ENCODE results near the gene SPATS2L.
A peak's percentile ranks its signal among the peaks of the same experiment; 100 is the strongest.
"Not testable (repeated sequence)": the region's sequence is repeated elsewhere in the genome, so short reads cannot be mapped to it uniquely, and the experiment has no call there.

Gene SPATS2L

DNA sequence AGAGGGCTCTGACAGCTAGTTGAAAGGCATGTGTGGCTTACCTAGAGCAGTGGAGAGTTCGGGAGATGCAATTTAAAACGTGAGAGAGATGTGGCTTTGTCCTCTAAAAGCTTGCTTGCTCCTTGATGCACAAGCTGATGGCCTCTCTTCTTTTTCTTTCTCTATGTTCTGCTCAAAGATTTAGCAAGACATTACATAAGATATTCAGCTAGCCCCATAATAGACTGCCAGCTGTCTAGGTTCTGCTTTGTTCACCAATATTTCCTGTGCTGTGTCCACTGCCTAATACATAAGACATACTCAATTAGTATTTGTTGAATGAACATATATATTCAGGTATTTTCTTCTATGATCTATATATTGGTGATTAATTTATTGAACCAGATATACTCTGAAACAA, 31.1 kb downstream of the SPATS2L start:
- Histone ChIP-seq H3K4me2 (peak overlapping the region in 2 of 11 experiments; percentile 42 to 43; a peak in 3 of 22 replicates), H3K9ac (no peak overlapping the region), H3K9me3 (replicated peaks in 1 of 11) (peaks cover 0 to 9% (median 5%) of the 10 kb centered on the region in 11 experiments; a peak in 15 of 22 replicates), H3K36me3 (peaks cover 0 to 27% (median 4%) of the 10 kb centered on the region in 11 experiments; a peak in 11 of 22 replicates), H3K4me3 (no peak overlapping the region), H3K4me1 (peaks cover 0 to 35% (median 2%) of the 10 kb centered on the region in 10 experiments; a peak in 7 of 20 replicates), H3K27ac (no peak overlapping the region), H3K27me3 (no peaks in the 10 kb centered on the region), H4K20me1 (peaks cover 0 to 21% (median 0%) of the 10 kb centered on the region in 11 experiments; a peak in 3 of 22 replicates)
- TF ChIP-seq Cebpa-rat (IDR thresholded peaks at IDR 0.05), result no peak

DNA sequence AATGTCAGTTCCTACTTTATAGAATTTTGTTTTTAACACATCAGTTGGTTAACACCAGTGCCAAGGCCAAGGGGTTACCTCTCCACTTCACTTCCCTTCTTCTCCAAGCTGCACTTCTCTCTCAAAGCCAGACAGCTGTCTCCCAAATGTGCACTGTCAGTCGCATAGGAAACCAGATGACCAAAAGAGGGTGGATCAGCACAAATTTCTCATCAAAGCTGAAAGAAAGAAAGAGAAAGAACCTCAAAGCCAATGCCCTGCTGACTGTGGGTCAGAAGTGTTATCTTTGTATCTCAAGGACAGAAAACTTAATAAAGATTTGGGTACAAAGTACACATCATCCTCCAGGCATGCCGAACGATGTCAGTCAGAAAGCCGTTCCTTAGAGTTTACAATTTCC, 32.2 kb downstream of the SPATS2L start:
- H3K4me1 ChIP-seq, result peaks cover 0 to 35% (median 2%) of the 10 kb centered on the region in 10 experiments; a peak in 7 of 20 replicates
- H3K27me3 ChIP-seq, result no peaks in the 10 kb centered on the region
- H4K20me1 ChIP-seq, result peaks cover 0 to 21% (median 0%) of the 10 kb centered on the region in 11 experiments; a peak in 3 of 22 replicates
- no peak overlapping the region for H3K27ac ChIP-seq
- peaks cover 0 to 7% (median 0%) of the 10 kb centered on the region in 11 experiments; a peak in 2 of 22 replicates for H3K9me3 ChIP-seq (replicated peaks in 1 of 11)
- H3K4me2 ChIP-seq, result peak overlapping the region in 3 of 11 experiments; percentile 27 to 43 (median 42); a peak in 6 of 22 replicates
- TF ChIP-seq Cebpa-rat (IDR thresholded peaks at IDR 0.05), result no peak
- H3K9ac ChIP-seq, result no peak overlapping the region
- peaks cover 0 to 24% (median 0%) of the 10 kb centered on the region in 11 experiments; a peak in 4 of 22 replicates for H3K36me3 ChIP-seq
- no peak overlapping the region for H3K4me3 ChIP-seq

DNA sequence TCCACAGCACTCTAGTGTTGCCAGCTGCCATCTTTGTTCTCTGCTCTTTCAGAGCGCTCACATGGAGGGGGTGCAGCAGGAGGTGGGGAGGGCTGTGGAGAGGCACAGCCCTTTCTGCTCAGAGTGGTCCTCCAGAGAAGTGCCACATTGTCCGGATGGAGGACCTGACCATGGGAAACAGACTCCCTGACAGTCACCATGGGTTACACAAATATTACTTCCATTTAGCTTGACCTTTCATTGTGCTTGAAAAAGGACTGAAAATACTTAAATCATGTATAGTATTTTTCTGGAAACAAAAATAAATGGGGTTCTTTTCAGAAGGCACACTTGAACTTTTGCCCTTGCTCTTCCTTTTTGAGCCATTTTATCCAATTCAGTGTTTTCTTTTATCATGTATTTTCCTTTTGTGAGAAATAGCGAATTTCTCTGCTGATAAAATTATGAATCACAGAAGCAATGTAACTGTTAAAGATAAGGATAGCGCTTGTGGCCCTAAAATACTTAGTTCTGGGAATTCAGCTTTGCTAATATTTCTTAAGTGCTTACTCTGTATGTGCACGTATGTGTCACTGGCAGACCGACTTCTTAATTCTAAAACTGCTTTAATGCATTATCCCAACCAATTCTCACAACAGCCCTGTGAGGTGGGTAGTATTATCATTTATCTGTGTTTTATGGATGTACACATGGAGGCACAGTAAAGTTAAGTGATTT, 34.2 kb downstream of the SPATS2L start:
- TF ChIP-seq Cebpa-rat (IDR thresholded peaks at IDR 0.05), result no peak
- Histone ChIP-seq H3K9ac (no peak overlapping the region), H3K9me3 (replicated peaks in 1 of 11) (peaks cover 0 to 9% (median 5%) of the 10 kb centered on the region in 11 experiments; a peak in 11 of 22 replicates), H3K4me1 (peaks cover 0 to 35% (median 2%) of the 10 kb centered on the region in 10 experiments; a peak in 7 of 20 replicates), H3K4me3 (no peak overlapping the region), H4K20me1 (peaks cover 0 to 21% (median 0%) of the 10 kb centered on the region in 11 experiments; a peak in 3 of 22 replicates), H3K27ac (no peak overlapping the region), H3K4me2 (peak overlapping the region in 1 of 11 experiments; percentile 3; a peak in 2 of 22 replicates), H3K27me3 (no peaks in the 10 kb centered on the region), H3K36me3 (peaks cover 0 to 24% (median 4%) of the 10 kb centered on the region in 11 experiments; a peak in 5 of 22 replicates)

DNA sequence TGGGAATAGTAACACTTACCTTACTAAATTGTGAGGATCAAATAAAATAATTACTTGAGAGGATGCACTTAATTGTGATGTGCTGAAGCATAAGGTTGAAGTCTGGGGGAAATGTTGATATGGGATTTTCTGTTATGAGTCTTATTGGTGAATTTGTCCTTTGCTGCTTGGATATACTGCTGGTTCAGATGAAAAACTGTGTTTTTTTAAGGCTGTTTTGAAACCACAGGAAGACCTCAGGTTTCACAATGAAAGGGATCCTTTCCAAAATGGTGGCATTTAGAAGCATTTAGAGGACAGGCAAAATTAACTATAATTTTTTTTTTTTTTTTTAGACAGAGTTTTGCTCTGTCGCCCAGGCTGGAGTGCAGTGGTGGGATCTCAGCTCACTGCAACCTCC, 34.9 kb downstream of the SPATS2L start:
- H3K4me1 ChIP-seq, result peaks cover 0 to 35% (median 2%) of the 10 kb centered on the region in 10 experiments; a peak in 7 of 20 replicates
- H3K9me3 ChIP-seq (replicated peaks in 1 of 11), result peaks cover 0 to 9% (median 5%) of the 10 kb centered on the region in 11 experiments; a peak in 11 of 22 replicates
- H4K20me1 ChIP-seq, result peaks cover 0 to 21% (median 0%) of the 10 kb centered on the region in 11 experiments; a peak in 3 of 22 replicates
- H3K27me3 ChIP-seq, result no peaks in the 10 kb centered on the region
- H3K36me3 ChIP-seq, result peaks cover 0 to 24% (median 4%) of the 10 kb centered on the region in 11 experiments; a peak in 5 of 22 replicates
- H3K27ac ChIP-seq, result no peak overlapping the region
- no peak for TF ChIP-seq Cebpa-rat (IDR thresholded peaks at IDR 0.05)
- no peak overlapping the region for H3K9ac ChIP-seq
- H3K4me3 ChIP-seq, result no peak overlapping the region
- H3K4me2 ChIP-seq, result no peak overlapping the region

DNA sequence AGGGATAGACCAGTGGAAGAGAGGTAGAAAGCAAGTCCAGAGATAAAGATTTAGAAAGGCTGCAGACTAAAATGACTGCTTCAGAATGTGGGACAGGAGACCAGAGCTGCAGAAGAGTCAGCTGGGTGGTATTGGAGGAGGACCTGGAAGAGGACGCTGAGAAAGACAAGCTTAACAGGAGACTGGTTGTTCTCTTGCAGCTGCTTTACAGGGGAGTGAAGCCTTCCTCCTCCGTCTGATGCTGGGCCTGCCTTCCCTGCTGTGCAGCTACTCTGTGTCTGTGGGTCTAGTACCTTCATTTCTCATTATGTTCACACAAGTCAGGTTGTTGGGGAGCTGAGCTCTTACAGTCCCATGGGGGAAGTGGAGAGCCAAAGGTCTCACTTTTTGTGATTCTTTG, 35.7 kb downstream of the SPATS2L start:
- H3K27ac ChIP-seq, result no peak overlapping the region
- peaks cover 0 to 20% (median 0%) of the 10 kb centered on the region in 11 experiments; a peak in 3 of 22 replicates for H4K20me1 ChIP-seq
- no peak overlapping the region for H3K4me2 ChIP-seq
- H3K4me3 ChIP-seq, result no peak overlapping the region
- no peak overlapping the region for H3K9ac ChIP-seq
- peaks cover 0 to 33% (median 2%) of the 10 kb centered on the region in 10 experiments; a peak in 7 of 20 replicates for H3K4me1 ChIP-seq
- no peak for TF ChIP-seq Cebpa-rat (IDR thresholded peaks at IDR 0.05)
- H3K9me3 ChIP-seq (replicated peaks in 1 of 11), result peaks cover 0 to 9% (median 5%) of the 10 kb centered on the region in 11 experiments; a peak in 11 of 22 replicates
- no peaks in the 10 kb centered on the region for H3K27me3 ChIP-seq
- peaks cover 0 to 27% (median 4%) of the 10 kb centered on the region in 11 experiments; a peak in 5 of 22 replicates for H3K36me3 ChIP-seq

DNA sequence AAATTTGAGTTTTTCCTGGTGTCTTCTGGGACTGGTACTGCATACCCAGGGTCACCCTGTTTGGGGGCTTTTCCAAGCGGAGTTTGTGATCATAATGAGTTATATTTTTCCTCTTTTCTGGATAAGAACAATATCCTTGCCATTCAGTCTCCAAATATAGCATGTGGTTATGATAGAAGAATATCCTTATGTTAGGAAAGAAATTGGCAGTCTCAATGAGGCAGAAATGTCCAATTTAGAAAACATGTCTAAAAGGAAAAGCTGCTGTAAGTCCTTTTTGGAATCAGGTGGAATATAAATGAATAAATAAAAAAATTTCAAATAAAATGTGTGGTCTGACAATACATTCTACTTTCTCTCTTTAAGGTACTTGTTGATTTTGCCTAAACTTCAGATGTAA, 36.2 kb downstream of the SPATS2L start:
- Histone ChIP-seq H3K9ac (no peak overlapping the region), H3K36me3 (peaks cover 0 to 30% (median 4%) of the 10 kb centered on the region in 11 experiments; a peak in 5 of 22 replicates)

DNA sequence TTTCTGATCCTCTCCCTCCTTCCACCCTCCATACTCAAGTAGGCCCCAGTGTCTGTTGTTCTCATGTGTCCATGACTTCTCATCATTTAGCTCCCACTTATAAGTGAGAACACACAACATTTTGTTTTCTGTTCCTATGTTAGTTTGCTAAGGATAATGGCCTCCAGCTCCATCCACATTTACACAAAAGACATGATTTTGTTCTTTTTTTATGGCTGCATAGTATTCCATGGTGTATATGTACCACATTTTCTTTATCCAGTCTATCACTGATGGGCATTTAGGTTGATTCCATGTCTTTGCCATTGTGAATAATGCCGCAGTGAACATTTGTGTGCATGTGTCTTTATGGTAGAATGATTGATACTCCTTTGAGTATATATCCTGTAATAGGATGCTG, 37.7 kb downstream of the SPATS2L start:
- peaks cover 0 to 12% (median 0%) of the 10 kb centered on the region in 11 experiments; a peak in 2 of 22 replicates for H4K20me1 ChIP-seq
- not testable (repeated sequence) for H3K4me3 ChIP-seq; H3K9ac ChIP-seq; H3K27me3 ChIP-seq; H3K27ac ChIP-seq; H3K9me3 ChIP-seq (replicated peaks in 1 of 11); H3K4me2 ChIP-seq
- peaks cover 0 to 30% (median 4%) of the 10 kb centered on the region in 11 experiments; a peak in 5 of 22 replicates for H3K36me3 ChIP-seq
- peaks cover 0 to 13% (median 0%) of the 10 kb centered on the region in 10 experiments; a peak in 4 of 20 replicates for H3K4me1 ChIP-seq

More for the DNA sequence above, 36.2 kb downstream of the SPATS2L start:
- TF ChIP-seq Cebpa-rat (IDR thresholded peaks at IDR 0.05), result no peak
- peaks cover 0 to 16% (median 0%) of the 10 kb centered on the region in 11 experiments; a peak in 3 of 22 replicates for H4K20me1 ChIP-seq
- peaks cover 0 to 28% (median 2%) of the 10 kb centered on the region in 10 experiments; a peak in 7 of 20 replicates for H3K4me1 ChIP-seq
- no peaks in the 10 kb centered on the region for H3K27me3 ChIP-seq
- no peak overlapping the region for H3K4me3 ChIP-seq
- H3K4me2 ChIP-seq, result no peak overlapping the region
- H3K9me3 ChIP-seq (replicated peaks in 1 of 11), result peaks cover 0 to 9% (median 5%) of the 10 kb centered on the region in 11 experiments; a peak in 11 of 22 replicates
- no peak overlapping the region for H3K27ac ChIP-seq

GRCh38 chr2:200345975-200346374, 39.5 kb downstream of the SPATS2L start:
- no peak overlapping the region for H3K4me2 ChIP-seq
- H4K20me1 ChIP-seq, result peaks cover 0 to 4% (median 0%) of the 10 kb centered on the region in 11 experiments; a peak in 2 of 22 replicates
- H3K9me3 ChIP-seq (replicated peaks in 1 of 11), result peaks cover 0 to 9% (median 5%) of the 10 kb centered on the region in 11 experiments; a peak in 11 of 22 replicates

More at GRCh38 chr2:200345975-200346374, 39.5 kb downstream of the SPATS2L start:
- Histone ChIP-seq H3K27me3 (no peaks in the 10 kb centered on the region), H3K9ac (no peak overlapping the region), H3K4me3 (no peak overlapping the region), H3K36me3 (peaks cover 0 to 31% (median 4%) of the 10 kb centered on the region in 11 experiments; a peak in 6 of 22 replicates), H3K4me1 (peaks cover 0 to 8% (median 2%) of the 10 kb centered on the region in 10 experiments; a peak in 8 of 20 replicates), H3K27ac (no peak overlapping the region)
- TF ChIP-seq Cebpa-rat (IDR thresholded peaks at IDR 0.05), result no peak
